IPS DF 19.7 (cell line): ENCODE measurements around the gene HECTD4.
"Not testable (repeated sequence)": the region's sequence is repeated elsewhere in the genome, so short reads cannot be mapped to it uniquely, and the experiment has no call there.

Source experiments
- DNase-seq: peaks from one replicate; pipeline ENCODE4 v3.0.0-alpha.2; 2013; ENCODE audit warnings: low read depth, low spot score

Gene HECTD4

DNA sequence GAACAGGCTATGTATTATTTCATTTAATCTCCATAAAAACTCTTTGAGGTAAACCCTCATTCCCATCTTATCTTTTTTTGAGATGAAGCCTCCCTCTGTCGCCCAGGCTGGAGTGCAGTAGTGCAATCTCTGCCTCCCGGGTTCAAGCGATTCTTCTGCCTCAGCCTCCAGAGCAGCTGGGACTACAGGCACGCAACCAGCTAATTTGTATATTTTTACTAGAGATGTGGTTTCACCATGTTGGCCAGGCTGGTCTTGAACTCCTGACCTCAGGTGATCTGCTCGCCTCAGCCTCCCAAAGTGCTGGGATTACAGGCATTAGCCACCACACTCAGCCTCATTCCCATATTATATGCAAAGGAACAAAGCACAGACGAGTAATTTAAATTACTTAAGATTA lies 25.5 kb upstream of the HECTD4 start:
- not testable (repeated sequence) for DNase-seq

DNA sequence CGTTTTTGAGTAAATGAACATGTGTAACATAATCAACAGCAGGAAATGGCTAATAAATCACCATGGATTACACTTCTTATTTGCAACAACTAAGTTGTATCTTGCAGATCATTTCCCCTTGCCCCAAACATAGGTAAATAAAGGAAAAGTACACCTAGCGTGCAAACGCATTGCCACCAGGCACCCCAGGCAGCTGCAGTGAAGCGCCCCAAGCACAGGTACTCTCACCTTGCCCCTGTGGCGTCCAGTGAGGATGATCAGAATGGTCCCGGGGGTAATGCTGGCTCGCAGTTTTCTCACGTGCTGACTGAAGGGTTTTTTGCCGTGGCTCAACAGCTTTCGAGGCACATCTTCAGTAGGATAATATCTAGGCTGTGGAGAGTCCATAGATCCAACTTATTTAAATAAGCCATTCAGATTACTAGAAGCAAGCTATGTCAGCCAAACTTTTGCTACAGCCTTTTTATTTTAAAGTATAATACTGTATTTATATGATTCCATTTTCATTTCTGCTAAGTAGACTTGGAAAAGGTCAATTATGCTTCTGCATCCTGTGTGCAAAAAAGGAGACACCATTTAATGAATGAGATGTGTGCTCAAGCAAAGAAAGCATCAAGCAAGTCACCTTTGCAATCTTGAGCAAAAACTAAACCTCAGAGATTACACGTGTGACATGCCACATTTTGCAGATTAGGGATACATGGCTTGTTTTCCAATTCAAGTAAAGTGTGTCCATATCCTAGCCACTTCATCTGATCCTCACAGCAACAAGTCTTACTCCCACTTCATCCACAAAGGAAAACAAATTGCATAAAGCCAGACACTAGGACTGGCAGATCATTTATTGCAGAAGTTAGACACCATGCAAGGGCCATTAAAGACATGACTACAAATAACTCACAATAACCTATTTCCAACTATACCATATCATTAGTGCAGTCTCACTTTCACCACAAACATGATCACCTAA lies 24.6 kb upstream of the HECTD4 start:
- DNase-seq = no peak

DNA sequence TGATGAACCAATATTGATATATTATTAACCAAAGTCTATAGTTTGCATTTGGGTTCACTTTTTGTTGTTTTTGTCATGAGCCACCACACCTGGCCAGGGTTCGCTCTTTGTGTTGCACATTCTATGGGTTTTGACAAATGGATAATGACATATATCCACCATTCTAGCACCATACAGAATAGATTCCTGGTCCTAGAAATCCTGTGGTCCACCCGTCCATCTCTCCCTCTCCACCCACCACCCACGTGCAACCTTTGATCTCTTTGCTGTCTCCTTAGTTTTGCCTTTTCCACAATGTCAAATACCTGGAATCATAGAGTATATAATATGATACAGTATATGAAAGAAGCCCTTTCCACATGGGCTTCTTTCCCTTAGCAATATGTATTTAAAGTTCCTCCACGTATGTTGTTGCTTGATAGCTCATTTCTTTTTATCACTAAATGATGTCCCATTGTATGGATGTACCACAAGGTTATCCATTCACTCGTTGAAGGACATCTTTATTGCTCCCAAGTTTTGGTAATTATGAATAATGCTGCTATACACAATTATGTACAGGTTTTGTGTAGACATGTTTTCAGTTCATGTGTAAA lies 19.8 kb upstream of the HECTD4 start:
- no peak for DNase-seq

DNA sequence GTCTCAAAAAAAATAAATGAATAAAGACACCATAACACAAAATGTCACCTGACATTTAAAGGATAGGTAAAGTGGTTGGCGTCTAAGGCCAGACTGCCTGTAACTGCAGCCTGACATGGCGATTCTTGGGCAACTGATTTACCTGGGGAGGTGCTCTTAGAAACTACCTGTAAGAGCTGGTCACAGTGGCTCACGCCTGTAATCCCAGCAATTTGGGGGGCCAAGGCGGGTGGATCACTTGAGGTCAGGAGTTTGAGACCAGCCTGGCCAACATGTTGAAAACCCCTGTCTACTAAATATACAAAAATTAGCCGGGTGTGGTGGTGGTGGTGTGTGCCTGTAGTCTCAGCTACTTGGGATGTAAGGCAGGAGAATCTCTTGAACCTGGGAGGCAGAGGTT lies 18.8 kb upstream of the HECTD4 start:
- DNase-seq = no peak

DNA sequence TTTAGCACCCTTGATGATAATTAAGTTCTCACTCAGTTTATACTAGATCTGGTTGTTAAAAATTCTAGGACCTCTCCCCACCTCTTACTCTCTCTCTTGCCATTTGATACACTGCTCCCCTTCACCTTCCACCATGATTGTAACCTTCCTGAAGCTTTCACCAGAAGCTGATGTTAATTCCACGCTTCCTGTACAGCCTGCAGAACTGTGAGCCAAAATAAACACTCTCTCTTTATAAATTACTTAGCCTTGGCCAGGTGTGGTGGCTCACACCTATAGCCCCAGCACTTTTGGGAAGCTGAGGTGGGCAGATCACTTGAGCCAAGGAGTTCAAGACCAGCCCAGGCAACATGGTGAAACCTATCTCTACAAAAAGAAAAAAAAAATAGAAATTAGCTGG lies 11.1 kb upstream of the HECTD4 start:
- DNase-seq = no peak

DNA sequence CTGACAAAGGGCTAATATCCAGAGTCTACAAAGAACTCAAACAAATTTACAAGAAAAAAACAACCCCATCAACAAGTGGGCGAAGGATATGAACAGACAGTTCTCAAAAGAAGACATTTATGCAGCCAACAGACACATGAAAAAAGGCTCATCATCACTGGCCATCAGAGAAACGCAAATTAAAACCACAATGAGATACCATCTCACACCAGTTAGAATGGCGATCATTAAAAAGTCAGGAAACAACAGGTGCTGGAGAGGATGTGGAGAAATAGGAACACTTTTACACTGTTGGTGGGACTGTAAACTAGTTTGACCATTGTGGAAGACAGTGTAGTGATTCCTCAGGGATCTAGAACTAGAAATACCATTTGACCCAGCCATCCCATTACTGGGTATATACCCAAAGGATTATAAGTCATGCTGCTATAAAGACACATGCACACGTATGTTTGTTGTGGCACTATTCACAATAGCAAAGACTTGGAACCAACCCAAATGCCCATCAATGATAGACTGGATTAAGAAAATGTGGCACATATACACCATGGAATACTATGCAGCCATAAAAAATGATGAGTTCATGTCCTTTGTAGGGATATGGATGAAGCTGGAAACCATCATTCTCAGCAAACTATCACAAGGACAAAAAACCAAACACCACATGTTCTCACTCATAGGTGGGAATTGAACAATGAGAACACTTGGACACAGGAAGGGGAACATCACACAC lies 7.9 kb upstream of the HECTD4 start:
- DNase-seq = not testable (repeated sequence)

- DNase-seq = no peak
These were observed 7.0 kb upstream of the HECTD4 start for GRCh38 chr12:112389228-112389627.

DNA sequence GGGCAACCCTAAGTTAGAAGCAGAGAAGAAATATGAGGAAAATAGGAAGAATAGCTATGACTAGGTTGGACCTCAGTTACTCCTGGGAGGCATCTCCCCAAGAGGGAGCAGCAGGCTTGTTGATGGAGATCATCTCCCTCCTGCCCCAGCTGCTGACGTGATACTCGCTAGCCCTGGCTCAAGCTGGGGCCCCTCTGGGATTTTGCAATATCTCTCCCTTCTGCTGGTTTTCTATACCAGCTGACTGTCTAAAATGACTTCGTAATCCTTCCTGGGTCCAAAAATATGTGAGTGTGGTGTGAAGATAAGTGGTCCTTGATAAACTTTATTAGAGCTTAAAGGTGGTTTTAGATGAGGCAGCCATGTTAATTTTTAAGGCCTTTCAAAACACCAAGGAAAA lies 4.5 kb upstream of the HECTD4 start:
- no peak for DNase-seq

DNA sequence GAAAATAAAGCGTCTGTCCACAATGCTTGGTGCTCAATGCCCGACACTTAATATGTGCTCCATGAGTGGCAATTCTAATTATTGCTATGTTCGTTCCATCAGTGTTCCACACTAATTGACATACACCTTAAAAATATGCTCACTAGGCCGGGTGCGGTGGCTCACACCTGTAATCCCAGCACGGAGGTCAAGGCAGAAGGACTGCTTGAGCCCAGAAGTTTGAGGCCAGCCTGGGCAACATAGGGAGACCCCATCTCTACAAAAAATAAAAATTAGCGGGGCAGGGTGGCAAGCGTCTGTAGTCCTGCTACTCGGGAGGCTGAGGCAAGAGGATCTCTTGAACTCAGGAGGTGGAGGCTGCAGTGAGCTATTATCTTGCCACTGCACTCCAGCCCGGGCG lies 635 bp upstream of the HECTD4 start:
- DNase-seq = no peak

- no peak for DNase-seq
These were observed 787 bp downstream of the HECTD4 start for GRCh38 chr12:112381406-112381882.

DNA sequence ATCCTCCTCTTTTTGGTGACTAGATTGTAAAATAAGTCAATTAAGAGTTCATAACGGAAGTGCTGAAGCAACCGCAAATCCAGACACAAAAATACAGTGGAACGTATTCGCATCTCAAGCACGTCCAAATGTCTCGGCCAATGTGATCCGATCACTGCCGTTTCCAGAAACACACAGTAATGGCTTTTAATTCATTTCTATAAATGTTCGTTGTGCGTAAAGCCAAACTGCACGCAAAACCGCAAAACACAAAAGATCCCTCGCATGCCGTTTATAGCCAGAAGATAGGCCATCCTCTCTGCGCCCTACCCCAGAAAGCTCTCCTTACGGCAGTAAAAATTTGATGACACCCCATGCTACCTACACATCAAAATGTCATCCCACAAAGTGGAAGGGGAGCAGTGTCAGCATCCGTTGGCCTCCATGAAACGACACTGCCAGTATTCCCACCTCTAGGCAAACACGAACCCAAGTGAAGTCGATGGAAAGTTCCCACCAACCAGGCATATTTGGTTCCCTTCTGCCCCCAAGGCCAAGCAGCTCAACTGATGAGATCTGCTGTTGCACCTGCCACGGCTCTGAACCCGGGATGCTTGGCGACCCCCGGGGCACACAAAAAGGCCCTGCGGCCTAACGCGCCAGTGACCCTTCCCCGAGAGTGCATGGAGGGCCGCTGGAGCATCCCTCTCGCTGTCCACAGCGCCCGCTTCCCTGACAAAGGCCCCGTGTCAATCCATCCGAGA lies 1.4 kb downstream of the HECTD4 start:
- DNase-seq = no peak

DNA sequence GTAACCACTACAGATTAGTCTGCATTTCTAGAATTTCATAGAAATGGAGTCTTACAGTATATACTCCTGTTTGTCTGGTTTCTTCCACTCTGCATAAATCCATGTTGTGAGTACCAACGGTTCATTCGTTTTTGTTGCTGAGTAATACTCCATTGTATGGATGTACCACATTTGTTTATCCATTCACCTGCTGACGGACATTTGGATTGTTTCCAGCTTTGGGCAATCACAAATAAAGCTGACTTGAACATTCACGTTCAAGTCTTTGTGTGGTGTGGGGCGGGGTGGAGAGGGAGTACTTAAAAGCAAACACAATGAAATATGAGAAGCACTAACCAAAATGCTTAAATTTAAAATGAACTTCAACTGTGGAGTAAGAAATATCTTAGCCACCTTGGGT lies 7.1 kb downstream of the HECTD4 start:
- DNase-seq = no peak

DNA sequence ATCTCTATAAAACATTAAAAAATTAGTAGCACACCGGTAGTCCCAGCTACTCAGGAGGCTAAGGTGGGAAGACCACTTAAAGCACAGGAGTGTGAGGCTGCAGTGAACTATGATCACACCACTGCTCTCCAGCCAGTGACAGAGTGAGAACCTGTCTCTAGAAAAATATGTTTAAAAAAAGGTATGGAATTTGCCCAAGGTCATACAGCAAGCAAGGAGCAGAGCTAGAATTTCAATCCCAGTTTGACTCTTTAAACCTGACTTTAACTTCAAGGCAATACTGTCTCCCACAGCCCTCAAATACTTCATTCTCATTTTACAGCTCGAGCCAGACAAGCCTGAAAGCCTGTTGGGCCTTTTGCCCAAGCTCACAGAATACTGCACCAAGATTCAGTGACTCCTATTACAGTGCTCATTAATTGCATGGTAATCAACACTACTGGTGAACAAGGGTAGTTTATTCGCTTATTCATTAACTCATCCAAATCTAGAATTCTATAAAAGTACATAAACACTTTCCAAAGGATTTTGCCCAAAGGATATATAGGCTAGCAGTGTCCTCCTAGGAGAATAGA lies 8.0 kb downstream of the HECTD4 start:
- DNase-seq = no peak

DNA sequence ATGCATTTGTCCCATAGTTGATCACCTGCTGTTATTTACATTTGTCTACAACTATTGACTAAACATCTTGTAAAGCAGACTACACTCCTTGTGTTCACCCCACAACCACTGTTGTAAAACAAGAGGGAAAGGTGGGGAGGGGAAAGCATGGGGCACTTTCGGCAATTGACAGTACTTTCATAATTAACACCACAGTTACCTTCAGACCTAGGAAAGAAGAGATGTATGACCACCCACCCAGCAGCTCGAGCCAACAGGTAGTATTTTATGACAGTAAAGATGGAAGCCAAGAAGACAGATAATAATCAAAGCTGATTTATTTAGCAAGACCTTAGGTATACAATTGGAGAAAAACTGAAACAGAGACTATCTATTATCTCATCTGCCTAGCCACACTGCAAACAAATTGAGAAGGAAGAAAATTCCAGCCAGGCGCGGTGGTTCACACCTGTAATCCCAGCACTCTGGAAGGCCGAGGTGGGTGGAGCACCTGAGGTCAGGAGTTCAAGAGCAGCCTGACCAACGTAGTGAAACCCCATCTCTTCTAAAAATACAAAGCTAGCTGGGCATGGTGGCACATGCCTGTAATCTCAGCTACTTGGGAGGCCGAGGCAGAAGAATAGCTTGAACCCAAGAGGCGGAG lies 11.2 kb downstream of the HECTD4 start:
- DNase-seq = no peak

- DNase-seq = no peak
These were observed 12.0 kb downstream of the HECTD4 start for GRCh38 chr12:112370199-112370598.

- no peak for DNase-seq
These were observed 13.4 kb downstream of the HECTD4 start for GRCh38 chr12:112368856-112369255.

- no peak for DNase-seq
These were observed 14.3 kb downstream of the HECTD4 start for GRCh38 chr12:112367965-112368364.

DNA sequence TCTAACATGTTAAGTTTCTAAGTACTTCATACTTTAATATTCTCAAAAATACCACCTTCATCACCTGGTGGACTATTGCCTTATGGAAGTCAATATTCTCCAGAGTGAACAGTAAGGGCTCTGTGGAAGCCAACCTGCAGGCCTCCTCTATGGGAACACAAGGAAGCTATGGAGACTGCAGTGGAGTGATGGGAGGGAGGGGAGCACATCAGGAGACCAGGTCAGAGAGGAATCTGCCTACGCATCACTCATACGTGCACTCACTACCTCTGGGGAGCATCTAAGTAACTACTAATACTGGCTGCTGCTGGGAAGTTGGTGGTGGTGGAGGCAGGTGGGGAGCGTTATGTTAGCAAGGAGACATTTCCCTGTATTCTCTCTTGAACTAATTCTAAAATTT lies 19.9 kb downstream of the HECTD4 start:
- no peak for DNase-seq

DNA sequence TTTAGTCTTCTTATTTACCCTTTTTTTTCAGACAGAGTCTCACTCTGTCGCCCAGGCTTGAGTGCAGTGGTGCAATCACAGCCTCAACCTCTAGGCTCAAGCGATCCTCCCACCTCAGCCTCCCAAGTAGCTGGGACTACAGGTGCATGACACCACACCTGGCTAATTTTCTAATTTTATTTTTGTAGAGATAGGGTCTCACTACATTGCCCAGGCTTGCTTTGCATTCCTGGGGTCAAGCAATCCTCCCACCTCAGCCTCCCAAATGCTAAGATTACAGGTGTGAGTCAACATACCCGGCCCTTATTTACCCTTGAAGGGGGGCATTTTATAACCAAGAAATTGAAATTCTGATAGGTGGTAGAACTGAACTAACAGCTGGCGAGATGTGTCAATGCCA lies 21.0 kb downstream of the HECTD4 start:
- no peak for DNase-seq

DNA sequence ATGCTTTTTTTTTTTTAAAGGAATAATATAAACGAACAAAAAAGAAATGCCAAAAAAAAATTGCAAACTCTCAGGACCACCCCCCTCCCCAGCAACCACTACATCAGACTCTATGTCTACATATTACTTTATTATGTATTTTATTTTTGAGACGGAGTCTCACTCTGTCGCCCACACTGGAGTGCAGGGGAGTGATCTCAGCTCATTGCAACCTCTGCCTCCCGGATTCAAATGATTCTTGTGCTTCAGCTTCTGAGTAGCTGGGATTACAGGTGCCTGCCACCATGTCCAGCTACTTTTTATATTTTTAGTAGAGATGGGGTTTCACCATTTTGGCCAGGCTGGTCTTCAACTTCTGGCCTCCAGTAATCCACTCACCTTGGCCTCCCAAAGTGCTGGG lies 22.9 kb downstream of the HECTD4 start:
- no peak for DNase-seq

DNA sequence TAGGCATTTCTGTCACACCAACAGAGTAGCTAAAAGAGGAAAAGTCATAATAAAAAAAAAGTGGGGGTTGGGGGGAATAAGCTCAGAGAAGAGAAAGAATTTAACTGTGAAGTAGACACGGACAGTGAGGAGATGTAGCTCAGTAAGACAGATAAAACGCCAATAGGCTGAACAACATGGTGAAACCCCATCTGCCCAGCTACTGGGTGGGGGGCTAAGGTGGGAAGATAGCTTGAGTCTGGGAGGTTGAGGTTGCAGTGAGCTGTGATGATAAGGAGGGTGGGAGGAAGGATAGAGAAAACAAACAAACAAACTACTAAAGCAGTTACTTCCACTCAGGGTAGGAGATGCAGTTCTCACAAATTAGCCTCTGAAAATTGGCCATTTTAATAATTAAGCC lies 25.0 kb downstream of the HECTD4 start:
- DNase-seq = no peak
